HG03159 (cell line): ENCODE measurements around the gene PCDHA5.

Source experiments
- ATAC-seq: cut with Tn5 transposase; IDR thresholded peaks from one replicate; pipeline ENCODE4 v1.9.1; 2021; ENCODE audit warnings: mild to moderate bottlenecking, moderate library complexity; ENCODE audit not compliant: unreplicated experiment

PCDHA5 gene

DNA sequence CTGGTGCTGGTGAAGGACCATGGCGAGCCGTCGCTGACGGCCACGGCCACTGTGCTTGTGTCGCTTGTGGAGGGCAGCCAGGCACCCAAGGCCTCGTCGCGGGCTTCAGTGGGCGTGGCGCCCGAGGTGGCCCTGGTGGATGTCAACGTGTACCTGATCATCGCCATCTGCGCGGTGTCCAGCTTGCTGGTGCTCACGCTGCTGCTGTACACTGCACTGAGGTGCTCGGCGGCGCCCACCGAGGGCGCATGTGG lies 36.5 kb downstream of the PCDHA5 start:
- ATAC-seq: no peak

- ATAC-seq: no peak
Observed at GRCh38 chr5:140862441-140863295, 41.3 kb downstream of the PCDHA5 start.

GRCh38 chr5:140868721-140869554 lies 47.5 kb downstream of the PCDHA5 start, which contains the start of gene PCDHA11:
TSS of gene PCDHA11 (plus strand) at chr5:140868957. CDS start at chr5:140869104, 147 bp downstream.
- no peak for ATAC-seq

DNA sequence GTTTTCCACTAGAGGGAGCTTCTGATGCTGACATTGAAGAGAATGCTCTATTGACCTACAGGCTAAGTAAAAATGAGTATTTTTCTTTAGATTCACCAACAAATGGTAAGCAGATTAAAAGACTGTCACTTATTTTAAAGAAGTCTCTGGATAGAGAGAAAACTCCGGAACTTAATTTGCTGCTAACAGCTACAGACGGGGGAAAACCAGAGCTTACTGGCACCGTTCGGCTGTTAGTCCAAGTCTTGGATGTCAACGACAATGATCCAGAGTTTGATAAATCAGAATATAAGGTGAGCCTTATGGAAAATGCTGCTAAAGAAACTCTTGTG lies 48.1 kb downstream of the PCDHA5 start:
- ATAC-seq: no peak

DNA sequence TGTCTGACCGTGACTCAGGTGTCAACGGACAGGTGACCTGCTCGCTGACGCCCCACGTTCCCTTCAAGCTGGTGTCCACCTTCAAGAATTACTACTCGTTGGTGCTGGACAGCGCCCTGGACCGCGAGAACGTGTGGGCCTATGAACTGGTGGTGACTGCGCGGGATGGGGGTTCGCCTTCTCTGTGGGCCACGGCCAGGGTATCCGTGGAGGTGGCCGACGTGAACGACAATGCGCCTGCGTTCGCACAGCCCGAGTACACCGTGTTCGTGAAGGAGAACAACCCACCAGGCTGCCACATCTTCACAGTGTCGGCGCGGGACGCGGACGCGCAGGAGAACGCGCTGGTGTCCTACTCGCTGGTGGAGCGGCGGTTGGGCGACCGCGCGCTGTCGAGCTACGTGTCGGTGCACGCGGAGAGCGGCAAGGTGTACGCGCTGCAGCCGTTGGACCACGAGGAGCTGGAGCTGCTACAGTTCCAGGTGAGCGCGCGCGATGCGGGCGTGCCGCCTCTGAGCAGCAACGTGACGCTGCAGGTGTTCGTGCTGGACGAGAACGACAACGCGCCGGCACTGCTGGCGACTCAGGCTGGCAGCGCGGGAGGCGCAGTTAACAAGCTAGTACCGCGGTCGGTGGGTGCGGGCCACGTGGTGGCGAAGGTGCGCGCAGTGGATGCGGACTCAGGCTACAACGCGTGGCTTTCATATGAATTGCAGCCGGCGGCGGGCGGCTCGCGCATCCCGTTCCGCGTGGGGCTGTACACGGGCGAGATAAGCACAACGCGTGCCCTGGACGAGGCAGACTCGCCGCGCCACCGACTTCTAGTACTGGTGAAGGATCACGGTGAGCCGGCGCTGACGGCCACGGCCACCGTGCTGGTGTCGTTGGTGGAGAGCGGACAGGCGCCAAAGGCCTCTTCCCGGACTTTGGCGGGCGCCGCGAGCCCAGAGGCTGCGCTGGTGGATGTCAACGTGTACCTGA lies 49.1 kb downstream of the PCDHA5 start:
- ATAC-seq: no peak
